Testis (tissue), 2 donors: ENCODE results near the gene AFAP1.

ENCODE experiments used
- CTCF ChIP-seq, 3 experiments: fragments of 450-650 bp in 2 of 3; fragments of 200-600 bp in 1 of 3; sonication (generic) in 1 of 3; IDR thresholded peaks; one replicate each; pipeline ENCODE4 v1.5.1; 2016 to 2019; ENCODE audit warnings: antibody characterized with exemption in 3 of 3, mild to moderate bottlenecking in 2 of 3, moderate library complexity in 1 of 3
- POLR2A ChIP-seq: fragments of 450-650 bp; IDR thresholded peaks from one replicate; pipeline ENCODE4 v1.6.1; 2017; ENCODE audit warnings: antibody characterized with exemption, mild to moderate bottlenecking, moderate library complexity

GRCh38 chr4:7830747-7831146 lies 108.9 kb downstream of the AFAP1 start:
- TF ChIP-seq POLR2A (no peak), CTCF (IDR thresholded peaks at IDR 0.05) (no peak)
